ENCODE results near the gene SELENOM.
A peak's percentile ranks its signal among the peaks of the same experiment; 100 is the strongest.
"Not testable (repeated sequence)": the region's sequence is repeated elsewhere in the genome, so short reads cannot be mapped to it uniquely, and the experiment has no call there.

The SELENOM gene

DNA sequence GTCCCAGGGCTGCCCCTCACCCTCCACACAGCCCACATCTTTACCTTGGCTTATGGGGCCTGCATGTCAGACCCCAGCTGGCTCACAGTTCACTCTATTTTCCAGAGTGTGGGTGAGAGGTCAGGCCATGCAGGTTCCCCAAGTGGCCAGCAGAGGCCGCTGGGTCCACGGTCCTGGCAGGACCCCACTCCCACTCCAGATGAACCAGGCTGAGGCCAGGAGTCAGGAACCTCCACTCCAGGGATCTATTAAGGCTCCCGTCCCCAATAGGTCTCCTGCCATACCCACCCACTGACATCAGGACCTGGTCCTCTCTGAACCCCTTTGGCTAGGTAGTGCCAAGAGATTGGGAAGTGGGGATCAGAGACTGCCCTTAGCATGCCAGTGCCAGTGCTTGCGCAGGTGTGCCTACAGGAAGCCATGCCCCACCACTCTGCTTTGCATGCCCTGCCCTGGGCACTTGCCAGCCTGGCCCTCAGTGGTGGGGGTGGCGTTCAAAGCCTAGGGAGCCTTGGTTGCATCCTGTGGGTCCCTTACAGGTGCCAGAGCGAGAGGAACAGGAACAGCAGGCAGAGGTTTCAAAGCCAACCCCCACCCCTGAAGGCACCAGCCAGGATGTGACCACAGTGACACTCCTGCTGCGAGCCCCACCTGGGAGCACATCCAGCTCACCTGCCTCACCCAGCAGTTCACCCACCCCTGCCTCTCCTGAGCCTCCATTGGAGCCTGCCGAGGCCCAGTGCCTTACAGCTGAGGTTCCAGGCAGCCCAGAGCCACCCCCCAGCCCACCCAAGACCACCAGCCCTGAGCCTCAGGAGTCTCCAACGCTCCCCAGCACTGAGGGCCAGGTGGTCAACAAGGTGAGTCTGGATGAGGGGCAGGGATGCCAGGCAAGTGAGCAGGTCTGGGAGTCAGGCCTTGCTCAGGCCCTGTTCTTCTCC is 17.9 kb downstream of the SELENOM start:
- peak; percentile 25 for DNase-seq

- no peak for DNase-seq
These were observed 19.0 kb downstream of the SELENOM start for GRCh38 chr22:31088233-31088986.

DNA sequence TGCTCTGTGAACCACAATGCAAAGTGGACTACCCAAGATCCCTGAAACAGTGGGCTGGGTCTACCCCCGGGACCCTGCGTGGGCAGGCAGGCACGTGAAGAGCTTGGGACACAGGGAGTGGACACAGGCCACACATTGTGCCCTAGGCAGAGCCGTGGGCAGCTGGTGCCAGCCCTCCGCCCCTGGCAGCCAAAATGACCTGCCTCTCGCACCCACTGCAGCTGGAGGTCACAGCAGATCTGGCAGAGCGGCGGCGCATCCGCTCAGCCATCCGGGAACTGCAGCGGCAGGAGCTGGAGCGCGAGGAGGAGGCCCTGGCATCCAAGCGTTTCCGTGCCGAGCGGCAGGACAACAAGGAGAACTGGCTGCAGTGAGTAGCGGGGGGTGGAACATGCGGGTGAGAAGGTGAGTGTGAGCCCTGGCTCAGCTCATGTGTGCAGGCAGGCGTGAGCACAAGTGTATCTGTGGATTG is 19.6 kb downstream of the SELENOM start:
- DNase-seq: no peak

DNA sequence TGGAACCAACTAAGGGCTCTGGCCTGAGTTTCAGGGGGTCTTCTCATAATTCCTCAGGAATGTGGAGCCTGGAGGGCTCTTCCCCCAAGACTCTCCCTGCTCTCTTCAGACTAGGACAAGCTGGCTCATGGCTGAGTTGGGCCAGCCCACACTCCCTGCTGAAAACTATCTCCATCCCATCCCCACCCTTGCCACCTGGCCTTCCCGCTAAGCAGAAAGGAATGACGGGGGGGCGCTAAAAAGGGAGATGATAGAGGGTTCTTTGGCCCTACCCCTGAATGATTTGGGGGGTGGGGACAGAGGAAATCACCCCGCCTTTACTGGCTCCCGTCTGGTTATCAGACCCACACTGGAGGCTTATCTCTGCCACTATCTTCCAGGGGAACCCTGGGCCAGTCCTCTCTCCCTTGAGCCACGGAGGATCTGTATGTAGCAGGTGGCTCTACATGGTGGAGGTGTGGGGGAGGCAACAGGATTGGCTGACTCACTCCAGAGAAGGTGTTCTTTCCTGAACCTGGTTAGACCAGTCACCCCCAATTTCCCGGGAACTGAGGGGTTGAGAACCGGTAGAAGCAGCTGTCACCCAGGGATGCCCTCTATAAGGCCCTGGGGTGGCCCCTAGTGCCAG is 20.6 kb downstream of the SELENOM start:
- DNase-seq: no peak

DNA sequence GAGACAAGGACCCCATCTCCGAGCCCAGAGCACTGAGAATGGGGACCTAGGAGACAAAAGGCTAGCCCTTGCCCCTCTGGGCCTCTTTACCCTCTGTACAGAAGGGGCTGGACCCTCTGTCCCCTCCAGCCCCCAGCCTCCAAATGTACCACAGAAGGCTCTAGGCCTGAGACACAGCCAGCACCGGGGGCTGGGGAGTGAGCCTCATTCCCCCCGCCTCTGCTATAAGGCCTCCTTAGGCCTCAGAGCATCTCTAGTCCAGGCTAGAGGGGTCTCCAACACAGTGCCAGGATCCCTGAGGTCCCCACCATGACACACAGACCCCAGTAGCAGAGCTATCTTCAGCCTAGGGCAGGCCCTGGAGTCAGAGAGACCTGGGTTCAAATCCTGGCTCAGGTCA is 21.4 kb downstream of the SELENOM start:
- no peak for DNase-seq

- no peak for DNase-seq
These were observed 21.9 kb downstream of the SELENOM start for GRCh38 chr22:31085493-31085824.

DNA sequence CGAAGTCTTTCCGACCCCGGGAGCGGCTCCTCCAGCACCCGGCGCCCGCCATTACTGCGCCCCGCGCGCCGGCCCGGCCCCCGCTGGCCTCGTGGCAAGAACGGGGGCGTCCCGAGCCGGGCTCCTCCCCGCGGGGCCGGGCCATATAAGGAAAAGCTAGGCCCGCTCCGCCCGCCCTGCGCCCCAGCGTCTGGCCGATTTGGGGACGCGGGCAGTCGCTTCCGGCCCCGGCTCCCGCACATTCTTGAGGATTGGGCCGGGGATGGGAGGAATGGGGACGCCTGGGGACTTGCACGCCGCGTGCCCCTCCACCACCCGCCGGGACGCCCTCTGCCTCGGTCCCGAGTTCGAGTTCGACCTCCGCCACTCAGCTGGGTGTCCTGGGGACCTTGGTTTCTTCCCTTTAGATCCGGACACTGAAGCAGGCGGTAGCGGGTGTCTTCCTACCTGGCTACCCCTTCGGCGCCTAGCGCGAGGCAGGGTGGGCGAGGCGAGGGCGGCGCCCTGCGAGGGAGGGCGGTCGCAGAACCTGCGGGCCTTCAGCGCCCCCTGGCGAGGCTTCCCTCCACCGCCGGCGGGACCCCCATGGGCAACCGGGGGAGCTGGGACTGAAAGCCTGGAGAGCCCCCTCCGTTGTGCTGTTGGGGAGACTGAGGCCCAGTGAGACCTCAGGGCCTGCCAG is 22.4 kb downstream of the SELENOM start:
- DNase-seq: peak; percentile 79

GRCh38 chr22:31083923-31084810 is 23.2 kb downstream of the SELENOM start:
- no peak for DNase-seq

DNA sequence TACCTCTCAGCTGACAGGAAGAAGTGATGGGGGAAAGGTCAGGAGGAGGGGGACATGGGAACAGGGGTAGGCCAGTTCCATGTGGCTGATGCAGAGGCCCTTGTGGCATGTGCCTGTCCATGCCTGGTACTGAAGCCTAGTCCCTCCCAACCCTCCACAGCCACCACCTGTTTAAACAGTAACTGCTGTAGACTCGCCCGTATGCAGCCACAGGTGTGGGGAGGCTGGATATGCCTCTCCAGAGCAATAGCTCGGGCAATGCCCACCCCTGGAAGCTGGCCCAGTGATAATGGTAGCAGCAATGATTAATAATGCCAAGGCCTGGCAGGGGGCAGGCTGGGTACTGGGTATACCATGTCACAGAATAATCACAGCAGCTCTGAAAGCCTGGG is 24.0 kb downstream of the SELENOM start:
- DNase-seq: no peak

DNA sequence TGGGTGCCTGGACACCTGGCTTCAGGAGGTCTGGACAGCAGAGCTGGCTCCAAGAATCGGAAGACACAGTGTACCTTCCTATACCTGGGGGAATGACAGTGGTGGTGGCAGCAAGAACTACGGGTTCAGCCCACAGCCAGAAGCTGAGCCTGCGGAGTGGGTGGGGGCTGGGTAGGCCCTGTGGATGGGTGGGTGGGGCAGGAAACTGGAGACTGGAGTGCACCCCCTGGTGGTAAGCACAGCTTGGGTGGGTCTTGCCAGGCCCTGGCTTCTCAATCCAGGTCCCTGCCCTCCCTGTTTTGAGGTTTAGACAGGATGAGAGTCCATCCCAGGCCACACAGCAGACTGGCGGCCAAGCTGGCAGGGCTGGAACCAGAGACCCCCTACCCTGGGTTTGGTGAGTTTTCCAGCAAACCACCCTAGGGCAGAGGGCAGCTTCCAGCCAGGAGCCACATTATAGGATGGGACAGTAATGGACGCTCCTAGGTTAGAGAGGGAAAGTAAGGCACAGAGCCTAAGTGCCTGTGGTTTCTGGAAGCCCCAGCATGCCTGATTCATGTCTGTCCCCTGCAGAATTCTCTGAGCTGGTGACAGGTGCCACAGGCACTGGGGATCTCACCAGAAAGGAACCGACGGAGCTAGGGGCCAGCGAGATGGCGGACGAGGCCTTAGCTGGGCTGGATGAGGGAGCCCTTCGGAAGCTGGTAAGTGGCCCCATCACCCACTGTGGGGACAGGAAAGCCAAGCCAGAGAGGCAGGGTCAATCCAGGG is 24.6 kb downstream of the SELENOM start:
- peak; percentile 18 for DNase-seq

DNA sequence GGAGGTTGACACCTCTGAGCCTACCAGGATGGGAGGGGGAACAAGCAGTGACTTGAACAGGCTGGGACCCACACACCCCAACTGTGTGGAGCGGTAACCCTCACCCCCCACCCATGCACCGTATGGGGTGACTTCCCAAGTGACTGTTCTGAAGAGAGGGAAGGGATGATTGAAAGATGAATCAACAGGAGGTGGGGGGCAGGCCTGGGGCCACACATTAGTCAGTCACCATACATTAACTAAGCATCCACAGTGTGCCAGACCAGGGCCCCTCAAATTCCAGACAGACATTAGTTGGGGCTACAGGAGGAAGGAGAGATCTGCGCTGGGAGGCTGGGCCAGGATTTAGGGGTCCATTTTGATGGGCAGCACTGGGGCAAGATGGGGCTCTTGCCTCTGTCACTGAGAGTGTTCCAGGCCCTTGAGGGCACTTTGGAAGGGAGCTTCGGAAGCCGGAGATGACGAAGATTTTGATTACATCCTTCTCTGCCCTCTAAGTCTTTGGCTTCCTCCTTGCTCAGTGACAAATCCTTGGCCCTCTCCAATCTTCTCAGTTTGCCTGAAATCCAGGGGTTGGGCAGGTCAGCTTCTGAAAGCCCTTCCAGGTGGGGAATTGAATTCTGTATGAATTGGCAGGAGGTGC is 25.3 kb downstream of the SELENOM start:
- no peak for DNase-seq

DNA sequence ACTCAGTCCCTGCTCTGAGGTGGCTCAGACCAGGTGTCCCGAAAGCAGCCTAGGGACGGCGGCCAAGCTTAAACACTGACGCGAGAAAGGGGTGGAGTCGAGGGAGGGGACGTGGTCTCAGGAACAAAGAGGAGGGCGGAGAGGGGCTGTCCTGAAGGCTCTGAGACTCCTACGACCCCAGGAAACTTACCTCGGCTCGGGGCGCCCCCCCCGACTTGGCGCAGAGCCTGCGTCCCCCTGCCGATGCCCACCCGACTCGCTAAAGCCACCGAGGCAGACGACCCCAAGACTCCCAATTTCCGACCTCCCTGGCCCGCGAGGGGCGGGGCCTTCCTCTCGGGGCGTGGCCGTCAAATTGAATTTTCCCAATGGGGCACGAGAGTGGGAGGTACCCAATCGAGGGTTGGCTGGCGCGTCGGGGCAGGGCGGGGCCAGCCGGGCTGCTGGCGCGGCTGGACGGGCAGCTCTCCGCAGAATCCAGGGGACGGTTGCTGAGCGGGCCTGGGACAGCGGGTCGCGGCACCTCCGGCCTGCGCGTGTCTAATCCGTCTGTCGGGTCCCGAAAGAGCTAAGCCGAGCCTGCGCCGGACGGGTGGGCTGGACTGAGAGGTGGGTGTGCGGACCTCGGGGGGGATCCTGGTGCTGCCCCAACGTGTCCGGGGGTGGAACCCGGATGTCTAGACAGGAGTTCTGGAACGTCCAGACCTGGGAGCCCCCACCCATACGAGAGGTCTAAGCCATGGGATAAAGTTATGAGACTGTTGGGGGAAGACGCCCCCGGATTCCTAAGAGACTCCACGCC is 26.3 kb downstream of the SELENOM start, which contains the start of gene SMTN:
Gene SMTN (plus strand): TSS at position 471 of the 802 bp plus-strand sequence. CDS start 1,941 bp downstream, outside the sequence.
- DNase-seq: peak; percentile 78

GRCh38 chr22:31080164-31080847 is 27.1 kb downstream of the SELENOM start:
- DNase-seq: no peak

- DNase-seq: no peak
These were observed 28.2 kb downstream of the SELENOM start for GRCh38 chr22:31079095-31079642.

DNA sequence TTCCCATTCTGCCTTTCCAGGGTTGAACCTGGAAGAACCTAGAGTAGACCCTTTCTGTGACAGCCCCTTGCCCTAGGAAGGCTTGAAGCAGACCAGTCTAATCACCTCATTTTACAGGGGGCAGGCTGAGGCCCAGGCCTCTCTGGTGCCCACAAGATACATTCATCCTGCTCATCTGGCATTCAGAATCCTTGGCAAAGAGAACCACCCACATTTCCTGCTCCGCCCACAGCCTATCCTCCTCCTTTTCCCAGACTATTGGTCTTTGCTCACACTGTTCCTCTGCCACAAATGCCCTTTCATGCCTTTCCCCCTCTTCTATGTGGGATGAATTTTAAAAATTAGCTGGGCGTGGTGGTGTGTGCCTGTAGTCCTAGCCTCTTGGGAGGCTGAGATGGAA is 29.0 kb downstream of the SELENOM start:
- not testable (repeated sequence) for DNase-seq

DNA sequence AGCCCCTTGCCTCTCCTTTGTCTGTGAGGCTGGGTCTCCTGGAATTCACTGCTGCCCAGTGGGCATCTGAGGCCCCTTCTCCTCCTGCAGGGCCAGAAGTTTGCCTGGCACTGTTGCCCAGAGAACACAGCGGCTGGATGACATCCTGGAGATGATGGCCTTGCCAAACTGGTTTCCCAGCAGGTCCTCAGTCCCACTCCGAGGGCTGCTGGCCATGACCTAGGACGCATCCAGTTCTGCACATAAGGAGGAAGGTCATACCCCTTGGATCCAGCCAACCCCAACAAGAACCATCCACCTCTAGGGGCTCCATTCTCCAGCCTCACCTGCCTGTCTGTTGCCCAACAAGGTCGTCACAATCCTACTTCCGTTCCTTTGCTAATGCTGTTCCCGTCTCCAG is 29.7 kb downstream of the SELENOM start:
- DNase-seq: no peak

DNA sequence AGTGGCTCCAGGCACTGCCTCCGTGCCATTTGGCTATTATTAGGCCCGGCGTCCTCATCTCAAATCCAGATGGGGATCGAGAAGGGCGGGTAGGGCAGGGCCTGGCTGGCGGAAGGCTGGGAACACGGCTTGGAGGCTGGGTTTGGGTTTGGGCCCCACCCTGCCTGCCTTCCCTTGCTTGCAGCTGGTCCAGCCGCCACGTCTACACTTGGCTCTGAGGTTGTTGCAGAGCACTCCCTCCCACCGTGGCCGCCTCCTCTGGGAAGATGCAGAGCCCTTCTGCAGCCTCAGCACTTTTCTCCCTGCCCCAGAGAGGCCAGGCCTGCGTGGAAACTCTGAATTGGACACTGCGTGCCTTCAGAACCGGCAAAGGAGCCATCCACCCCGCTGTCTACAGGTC is 31.4 kb downstream of the SELENOM start:
- no peak for DNase-seq

- not testable (repeated sequence) for DNase-seq
These were observed 33.7 kb downstream of the SELENOM start for GRCh38 chr22:31073545-31074145.
